Smooth muscle cell (in vitro differentiated cells): ENCODE results near the gene SLC39A3. TPM values are rescaled to one million over a fixed set of nuclear protein-coding genes. Genes with fewer than 3 reads are reported as not detected.

ENCODE experiments used
- DNase-seq: peaks from one replicate; lab custom pipeline; 2025; ENCODE audit not compliant: unreplicated experiment; lab: John Stamatoyannopoulos, UW
- H2AFZ ChIP-seq: fragments of 200-600 bp; sonication (generic); 2 replicates; pipeline ENCODE4 v1.6.0; 2016; ENCODE audit warnings: antibody characterized with exemption, low read depth, mild to moderate bottlenecking
- H3F3A ChIP-seq: fragments of 200-600 bp; sonication (generic); 2 replicates; pipeline ENCODE4 v1.6.0; 2017; ENCODE audit warnings: antibody characterized with exemption, low read depth
- H3K27ac ChIP-seq: fragments of 200-600 bp; sonication (generic); 2 replicates; pipeline ENCODE4 v1.5.1; 2016; ENCODE audit warnings: low read depth, mild to moderate bottlenecking
- H3K27me3 ChIP-seq: fragments of 200-600 bp; sonication (generic); 2 replicates; pipeline ENCODE4 v1.6.1; 2016; ENCODE audit warnings: low read depth, mild to moderate bottlenecking
- H3K36me3 ChIP-seq: fragments of 200-600 bp; sonication (generic); 2 replicates; pipeline ENCODE4 v1.5.1; 2016; ENCODE audit warnings: low read depth
- H3K4me1 ChIP-seq: fragments of 200-600 bp; sonication (generic); 2 replicates; pipeline ENCODE4 v1.5.1; 2016; ENCODE audit warnings: low read depth
- H3K4me2 ChIP-seq: fragments of 200-600 bp; sonication (generic); 2 replicates; pipeline ENCODE4 v1.6.0; 2016; ENCODE audit warnings: mild to moderate bottlenecking
- H3K4me3 ChIP-seq: fragments of 200-600 bp; sonication (generic); 2 replicates; pipeline ENCODE4 v1.5.1; 2016; ENCODE audit warnings: mild to moderate bottlenecking
- H3K79me2 ChIP-seq: fragments of 200-600 bp; sonication (generic); 2 replicates; pipeline ENCODE4 v1.6.0; 2016; ENCODE audit warnings: low read depth, mild to moderate bottlenecking
- H3K9ac ChIP-seq: fragments of 200-600 bp; sonication (generic); 2 replicates; pipeline ENCODE4 v1.6.0; 2016; ENCODE audit warnings: low read depth
- H3K9me3 ChIP-seq: fragments of 200-600 bp; sonication (generic); replicated peaks from 2 replicates; pipeline ENCODE4 v1.5.1; 2016; ENCODE audit warnings: low read depth
- H4K20me1 ChIP-seq: fragments of 200-600 bp; sonication (generic); 2 replicates; pipeline ENCODE4 v1.6.0; 2016; ENCODE audit warnings: low read depth
- CTCF ChIP-seq: fragments of 200-600 bp; sonication (generic); IDR thresholded peaks from 2 replicates; pipeline ENCODE4 v1.5.1; 2017; ENCODE audit warnings: borderline replicate concordance, mild to moderate bottlenecking, antibody characterized with exemption; ENCODE audit not compliant: insufficient read depth, poor library complexity, severe bottlenecking
- WGBS: methylation state at CpG from one replicate; pipeline ENCODE4 v1.1.7; 2016; ENCODE audit warnings: low lambda C conversion rate; 5-methylcytosine and 5-hydroxymethylcytosine counted together
- polyA plus RNA-seq: library from polyadenylated mRNA; unstranded; fragments of >200 nt; fragmentation: Nextera tagmentation; extraction: Ambion mirVana; gene quantifications from 2 replicates; pipeline ENCODE4 v1.2.1, GENCODE V29; 2016
- total RNA-seq: library from RNA; depleted of rRNA; stranded (reverse); fragments of >200 nt; gene quantifications from 2 replicates; pipeline ENCODE4 v1.2.3, GENCODE V29; 2014

Gene SLC39A3
- total and polyA plus RNA-seq, 2 experiments from 2014 or later: 24.2 to 46.1 TPM

- H3K9ac ChIP-seq: no peak overlapping the region
- no peaks in the 10 kb centered on the region for H3K79me2 ChIP-seq
- H2AFZ ChIP-seq: no peak overlapping the region
- peaks cover 6% of the 10 kb centered on the region for H4K20me1 ChIP-seq
- no peaks in the 10 kb centered on the region for H3K4me1 ChIP-seq
- H3K36me3 ChIP-seq: no peaks in the 10 kb centered on the region
- H3K27ac ChIP-seq: no peak overlapping the region
- no peaks in the 10 kb centered on the region for H3K9me3 ChIP-seq
- 95% methylated on average over 43 of the region's 43 CpGs for WGBS
- no peak for TF ChIP-seq CTCF
- DNase-seq: no peak
- no peaks in the 10 kb centered on the region for H3F3A ChIP-seq
- H3K4me3 ChIP-seq: no peak overlapping the region
- no peaks in the 10 kb centered on the region for H3K27me3 ChIP-seq
- H3K4me2 ChIP-seq: no peak overlapping the region
Observed at GRCh38 chr19:2754659-2755447, 15.0 kb upstream of the SLC39A3 start.

GRCh38 chr19:2751438-2751830, 11.6 kb upstream of the SLC39A3 start:
- no peak overlapping the region for H3K27ac ChIP-seq
- DNase-seq: no peak
- no peaks in the 10 kb centered on the region for H3K9me3 ChIP-seq
- no peak overlapping the region for H3K9ac ChIP-seq
- no peaks in the 10 kb centered on the region for H3K79me2 ChIP-seq
- WGBS: 92% methylated on average over 21 of the region's 21 CpGs
- H3F3A ChIP-seq: no peaks in the 10 kb centered on the region
- no peak overlapping the region for H3K4me3 ChIP-seq
- TF ChIP-seq CTCF: no peak
- no peak overlapping the region for H3K4me2 ChIP-seq
- H4K20me1 ChIP-seq: no peaks in the 10 kb centered on the region
- no peaks in the 10 kb centered on the region for H3K36me3 ChIP-seq
- H3K27me3 ChIP-seq: no peaks in the 10 kb centered on the region
- no peaks in the 10 kb centered on the region for H3K4me1 ChIP-seq
- H2AFZ ChIP-seq: no peak overlapping the region

GRCh38 chr19:2750808-2751437, 11.1 kb upstream of the SLC39A3 start:
- no peaks in the 10 kb centered on the region for H3F3A ChIP-seq
- H3K4me2 ChIP-seq: no peak overlapping the region
- H3K27ac ChIP-seq: no peak overlapping the region
- peaks cover 3% of the 10 kb centered on the region for H3K27me3 ChIP-seq
- TF ChIP-seq CTCF: no peak
- no peak overlapping the region for H3K9ac ChIP-seq
- no peaks in the 10 kb centered on the region for H4K20me1 ChIP-seq
- H2AFZ ChIP-seq: no peak overlapping the region
- no peaks in the 10 kb centered on the region for H3K4me1 ChIP-seq
- no peaks in the 10 kb centered on the region for H3K9me3 ChIP-seq
- WGBS: 91% methylated on average over 17 of the region's 17 CpGs
- H3K36me3 ChIP-seq: no peaks in the 10 kb centered on the region
- H3K4me3 ChIP-seq: no peak overlapping the region
- DNase-seq: no peak
- H3K79me2 ChIP-seq: no peaks in the 10 kb centered on the region
